Kidney epithelial cell (primary cell): ENCODE measurements around the gene IFNA8. TPM values are rescaled to one million over a fixed set of nuclear protein-coding genes. Genes with fewer than 3 reads are reported as not detected.
A peak's percentile ranks its signal among the peaks of the same experiment; 100 is the strongest.
"Not testable (repeated sequence)": the region's sequence is repeated elsewhere in the genome, so short reads cannot be mapped to it uniquely, and the experiment has no call there.

Experiments
- DNase-seq: peaks from one replicate; pipeline ENCODE4 v3.0.0-alpha.2; 2010; ENCODE audit warnings: low read depth
- H3K27me3 ChIP-seq: 2 replicates; pipeline ENCODE4 v1.6.0; 2011; ENCODE audit warnings: low read length; ENCODE audit not compliant: control insufficient read depth, insufficient read depth
- H3K36me3 ChIP-seq: 2 replicates; pipeline ENCODE4 v1.5.1; 2011; ENCODE audit warnings: low read length; ENCODE audit not compliant: control insufficient read depth, insufficient read depth
- H3K4me3 ChIP-seq: 2 replicates; pipeline ENCODE4 v1.5.1; 2011; ENCODE audit warnings: low read depth, mild to moderate bottlenecking, control low read depth, low read length
- total RNA-seq: library from RNA; depleted of rRNA; stranded (reverse); fragments of >200 nt; gene quantifications from 2 replicates; pipeline ENCODE4 v1.2.3, GENCODE V29; 2015
- TF ChIP-seq, protein P1 (sequence below): IDR thresholded peaks from 2 replicates; pipeline ENCODE4 v1.5.1; 2011; ENCODE audit warnings: mild to moderate bottlenecking, moderate library complexity, low read length, control low read depth, inconsistent platforms; ENCODE audit not compliant: insufficient read depth, poor library complexity, severe bottlenecking

Gene IFNA8
- total RNA-seq, 1 donor from 2014 or later, result not detected

DNA sequence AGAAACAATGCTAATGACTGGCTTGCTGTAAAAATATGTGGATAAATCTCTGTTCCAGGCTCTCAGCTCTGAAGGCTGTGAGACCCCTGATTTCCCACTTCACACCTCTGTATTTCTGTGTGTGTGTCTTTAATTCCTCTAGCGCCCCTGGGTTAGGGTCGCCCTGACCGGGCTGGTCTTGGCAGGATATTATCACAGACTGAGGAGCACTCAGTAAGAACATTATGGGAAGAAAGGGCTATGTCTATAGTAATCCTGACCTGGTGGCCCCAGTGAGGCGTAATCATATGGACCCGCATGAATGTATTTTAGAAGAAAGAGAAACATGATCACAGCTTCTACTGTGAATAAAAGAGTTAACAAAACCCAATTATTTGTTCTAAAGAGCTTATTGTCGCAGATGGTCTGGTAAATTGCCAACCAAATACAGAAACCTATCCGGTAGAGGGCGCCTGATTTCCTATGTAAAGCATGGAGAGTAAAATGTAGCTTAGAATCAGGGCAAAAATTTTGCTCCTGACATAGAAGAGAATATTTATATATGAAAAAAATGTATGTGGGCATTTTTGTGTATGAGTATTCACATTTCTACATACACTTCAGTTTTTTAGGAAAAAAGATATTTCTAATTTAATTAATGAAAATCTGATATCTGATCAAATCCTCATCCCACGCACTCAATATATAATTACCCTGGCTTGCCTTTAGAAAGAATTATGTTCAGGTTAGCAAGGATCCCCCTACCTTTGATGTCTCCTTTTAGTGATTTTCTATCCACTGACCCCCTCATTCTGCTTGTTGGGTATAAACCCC is 25.5 kb downstream of the IFNA8 start:
- DNase-seq, result no peak
- Histone ChIP-seq H3K27me3 (no peaks in the 10 kb centered on the region), H3K36me3 (no peaks in the 10 kb centered on the region), H3K4me3 (no peak overlapping the region)
- TF ChIP-seq, protein P1, sequence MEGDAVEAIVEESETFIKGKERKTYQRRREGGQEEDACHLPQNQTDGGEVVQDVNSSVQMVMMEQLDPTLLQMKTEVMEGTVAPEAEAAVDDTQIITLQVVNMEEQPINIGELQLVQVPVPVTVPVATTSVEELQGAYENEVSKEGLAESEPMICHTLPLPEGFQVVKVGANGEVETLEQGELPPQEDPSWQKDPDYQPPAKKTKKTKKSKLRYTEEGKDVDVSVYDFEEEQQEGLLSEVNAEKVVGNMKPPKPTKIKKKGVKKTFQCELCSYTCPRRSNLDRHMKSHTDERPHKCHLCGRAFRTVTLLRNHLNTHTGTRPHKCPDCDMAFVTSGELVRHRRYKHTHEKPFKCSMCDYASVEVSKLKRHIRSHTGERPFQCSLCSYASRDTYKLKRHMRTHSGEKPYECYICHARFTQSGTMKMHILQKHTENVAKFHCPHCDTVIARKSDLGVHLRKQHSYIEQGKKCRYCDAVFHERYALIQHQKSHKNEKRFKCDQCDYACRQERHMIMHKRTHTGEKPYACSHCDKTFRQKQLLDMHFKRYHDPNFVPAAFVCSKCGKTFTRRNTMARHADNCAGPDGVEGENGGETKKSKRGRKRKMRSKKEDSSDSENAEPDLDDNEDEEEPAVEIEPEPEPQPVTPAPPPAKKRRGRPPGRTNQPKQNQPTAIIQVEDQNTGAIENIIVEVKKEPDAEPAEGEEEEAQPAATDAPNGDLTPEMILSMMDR, result peak; percentile 60

DNA sequence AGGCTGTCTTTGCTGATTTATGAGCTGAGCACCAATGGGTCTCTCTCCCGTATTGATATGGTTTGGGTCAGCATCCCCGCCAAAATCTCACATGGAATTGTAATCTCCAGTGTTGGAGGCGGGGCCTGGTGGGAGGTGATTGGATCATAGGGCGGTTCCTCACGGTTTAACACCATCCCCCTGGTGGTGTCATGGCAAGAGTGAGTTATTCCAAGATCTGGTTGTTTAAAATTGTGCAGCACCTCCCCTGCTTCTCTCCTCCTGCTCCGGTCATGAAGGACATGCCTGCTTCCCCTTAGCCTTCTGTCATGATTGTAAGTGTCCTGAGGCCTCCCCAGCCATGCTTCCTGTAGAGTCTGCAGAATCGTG is 26.1 kb downstream of the IFNA8 start:
- H3K27me3 ChIP-seq, DNase-seq, H3K4me3 ChIP-seq, H3K36me3 ChIP-seq: not testable (repeated sequence)

DNA sequence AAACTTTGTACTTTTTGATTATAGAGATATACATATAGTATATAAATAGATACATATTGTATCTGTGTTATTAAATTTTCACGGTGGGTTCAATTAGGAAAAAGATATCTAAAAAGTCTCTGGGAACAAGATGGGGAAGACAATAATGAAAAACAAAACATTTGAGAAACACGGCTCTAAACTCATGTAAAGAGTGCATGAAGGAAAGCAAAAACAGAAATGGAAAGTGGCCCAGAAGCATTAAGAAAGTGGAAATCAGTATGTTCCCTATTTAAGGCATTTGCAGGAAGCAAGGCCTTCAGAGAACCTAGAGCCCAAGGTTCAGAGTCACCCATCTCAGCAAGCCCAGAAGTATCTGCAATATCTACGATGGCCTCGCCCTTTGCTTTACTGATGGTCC is 31.2 kb downstream of the IFNA8 start, which contains the start of gene IFNA1:
Gene IFNA1, plus strand, starts transcription at position 301 of the 400 bp plus-strand sequence. Its CDS starts 69 bp downstream, at position 370.
- DNase-seq, result no peak
- H3K36me3 ChIP-seq, result no peaks in the 10 kb centered on the region
- TF ChIP-seq, protein P1, result no peak
- no peaks in the 10 kb centered on the region for H3K27me3 ChIP-seq
- H3K4me3 ChIP-seq, result no peak within 1 kb of the TSS

DNA sequence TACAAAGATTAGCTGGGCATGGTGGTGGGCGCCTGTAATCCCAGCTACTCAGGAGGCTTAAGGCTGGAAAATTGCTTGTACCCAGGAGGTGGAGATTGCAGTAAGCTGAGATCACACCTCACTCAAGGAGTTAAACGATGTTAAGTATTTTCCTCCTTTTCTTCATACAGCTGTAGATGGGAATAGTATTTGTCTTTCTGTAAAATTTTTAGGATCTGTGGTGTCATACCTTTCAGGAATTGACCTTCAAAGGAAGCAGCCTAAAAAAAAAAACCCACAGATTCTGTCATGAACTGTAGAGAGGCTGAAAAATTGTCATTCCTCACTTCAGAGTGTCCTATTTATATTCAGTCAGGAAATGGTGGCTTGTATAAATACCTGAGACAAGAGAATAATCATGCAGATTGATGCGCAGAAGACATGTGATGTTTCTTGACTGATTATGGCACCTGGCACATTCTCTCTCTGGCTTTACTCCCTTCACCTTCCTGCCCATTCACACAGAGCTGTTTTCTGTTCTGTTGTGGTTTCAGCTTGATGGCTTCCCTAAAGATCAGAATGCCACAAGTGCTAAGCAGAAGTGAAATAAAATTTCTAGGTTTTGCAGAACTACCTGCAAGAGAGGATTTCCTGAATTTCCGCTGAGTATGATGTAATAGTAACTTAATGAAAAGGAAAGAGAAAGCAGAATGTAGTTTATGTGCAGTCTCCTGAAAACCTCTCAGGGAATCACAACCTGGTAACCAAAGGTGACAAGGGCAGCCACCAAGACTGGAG is 35.1 kb downstream of the IFNA8 start:
- TF ChIP-seq, protein P1, result no peak
- H3K36me3 ChIP-seq, result no peaks in the 10 kb centered on the region
- no peak for DNase-seq
- no peaks in the 10 kb centered on the region for H3K27me3 ChIP-seq
- no peak overlapping the region for H3K4me3 ChIP-seq

DNA sequence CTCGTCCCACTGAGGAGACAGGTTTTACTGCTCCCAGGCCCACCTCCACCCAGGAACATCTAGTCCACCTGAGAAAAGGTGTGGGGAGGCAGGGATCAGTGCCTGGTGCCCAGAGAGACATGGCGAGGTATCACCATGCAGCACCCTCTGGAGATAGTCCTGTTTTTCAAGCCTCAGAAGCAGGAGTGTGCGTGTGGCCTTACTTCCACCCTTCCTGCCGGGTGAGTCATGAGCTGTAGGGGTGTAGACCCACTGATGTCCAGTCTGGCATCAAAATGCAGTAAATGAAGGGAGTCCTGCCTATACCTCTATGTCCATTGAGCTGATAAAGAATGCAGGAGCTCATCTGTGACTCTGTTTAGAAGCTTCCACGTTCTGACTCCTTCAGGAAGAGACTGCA is 40.4 kb downstream of the IFNA8 start:
- not testable (repeated sequence) for H3K4me3 ChIP-seq, H3K27me3 ChIP-seq, H3K36me3 ChIP-seq, DNase-seq

DNA sequence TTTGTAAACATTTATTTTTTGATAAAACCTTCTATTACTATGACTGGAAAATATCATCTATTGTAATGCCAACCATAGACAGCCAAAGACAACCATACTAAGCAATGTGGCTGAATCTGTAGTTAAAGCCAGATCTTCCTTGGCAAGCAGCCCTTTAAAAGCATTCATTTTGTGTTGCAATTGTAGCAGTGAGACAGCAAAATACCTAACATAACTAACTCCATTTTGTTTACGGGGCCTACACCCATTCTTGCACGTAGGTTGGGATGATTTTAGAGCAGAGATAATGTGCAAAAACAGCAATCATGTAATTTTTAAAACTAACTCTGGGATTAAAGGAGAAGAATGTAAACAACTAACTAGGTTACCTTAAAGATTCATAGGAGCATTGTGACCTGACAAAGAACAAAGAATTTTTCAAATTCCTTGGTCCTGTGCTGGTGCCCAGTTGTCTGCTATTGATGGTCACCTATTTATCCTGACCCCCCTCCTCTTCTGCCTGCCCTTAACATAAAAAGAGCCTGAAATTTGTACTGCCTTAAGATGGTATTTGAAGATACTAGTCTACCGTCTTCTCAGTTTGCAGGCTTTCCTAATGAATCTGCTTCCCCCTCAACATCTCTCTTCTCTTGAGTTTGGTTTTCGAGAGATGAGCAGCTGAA is 41.9 kb downstream of the IFNA8 start:
- H3K36me3 ChIP-seq, result no peaks in the 10 kb centered on the region
- no peak for DNase-seq
- H3K4me3 ChIP-seq, result no peak overlapping the region
- no peaks in the 10 kb centered on the region for H3K27me3 ChIP-seq
- TF ChIP-seq, protein P1, result no peak
